ENCODE data around the gene LURAP1L.

DNA sequence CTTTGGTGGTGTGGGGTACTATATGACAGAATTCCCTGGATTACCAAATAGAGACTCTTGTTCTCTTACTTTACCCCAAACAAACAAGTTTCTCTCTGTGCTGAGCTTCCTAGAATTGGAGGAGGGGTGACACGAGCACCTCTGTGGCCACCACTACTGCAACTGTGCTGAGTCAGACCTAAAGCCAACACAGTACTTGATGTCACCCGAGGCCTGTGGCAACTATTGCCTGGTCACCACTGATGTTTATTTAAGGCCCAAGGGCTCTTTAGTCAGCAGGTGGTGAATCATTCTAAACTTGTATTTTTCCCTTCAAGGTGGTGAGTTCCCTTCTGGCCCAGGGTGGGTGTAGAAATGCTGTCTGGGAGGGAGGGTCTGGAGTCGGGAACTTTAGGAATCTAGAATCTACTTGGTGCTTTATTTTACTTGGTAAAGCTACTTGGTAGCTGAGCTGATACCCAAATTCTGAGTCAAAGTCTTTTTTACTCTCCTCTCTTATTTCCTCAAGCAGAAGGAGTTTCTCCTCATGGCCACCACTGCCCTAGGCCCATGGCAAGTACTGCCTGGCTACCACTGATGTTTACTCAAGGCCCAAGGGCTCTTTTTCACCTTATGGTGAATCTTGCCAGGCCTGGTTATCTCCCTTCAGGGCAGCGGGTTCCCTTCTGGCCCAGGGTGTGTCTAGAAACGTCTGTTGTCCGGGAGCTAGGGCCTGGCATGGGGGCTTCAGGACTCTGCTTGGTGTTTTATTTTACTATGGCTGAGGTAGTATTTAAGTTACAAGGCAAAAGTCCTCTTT is 9.8 kb downstream of the LURAP1L start:
- TF ChIP-seq, protein P1, sequence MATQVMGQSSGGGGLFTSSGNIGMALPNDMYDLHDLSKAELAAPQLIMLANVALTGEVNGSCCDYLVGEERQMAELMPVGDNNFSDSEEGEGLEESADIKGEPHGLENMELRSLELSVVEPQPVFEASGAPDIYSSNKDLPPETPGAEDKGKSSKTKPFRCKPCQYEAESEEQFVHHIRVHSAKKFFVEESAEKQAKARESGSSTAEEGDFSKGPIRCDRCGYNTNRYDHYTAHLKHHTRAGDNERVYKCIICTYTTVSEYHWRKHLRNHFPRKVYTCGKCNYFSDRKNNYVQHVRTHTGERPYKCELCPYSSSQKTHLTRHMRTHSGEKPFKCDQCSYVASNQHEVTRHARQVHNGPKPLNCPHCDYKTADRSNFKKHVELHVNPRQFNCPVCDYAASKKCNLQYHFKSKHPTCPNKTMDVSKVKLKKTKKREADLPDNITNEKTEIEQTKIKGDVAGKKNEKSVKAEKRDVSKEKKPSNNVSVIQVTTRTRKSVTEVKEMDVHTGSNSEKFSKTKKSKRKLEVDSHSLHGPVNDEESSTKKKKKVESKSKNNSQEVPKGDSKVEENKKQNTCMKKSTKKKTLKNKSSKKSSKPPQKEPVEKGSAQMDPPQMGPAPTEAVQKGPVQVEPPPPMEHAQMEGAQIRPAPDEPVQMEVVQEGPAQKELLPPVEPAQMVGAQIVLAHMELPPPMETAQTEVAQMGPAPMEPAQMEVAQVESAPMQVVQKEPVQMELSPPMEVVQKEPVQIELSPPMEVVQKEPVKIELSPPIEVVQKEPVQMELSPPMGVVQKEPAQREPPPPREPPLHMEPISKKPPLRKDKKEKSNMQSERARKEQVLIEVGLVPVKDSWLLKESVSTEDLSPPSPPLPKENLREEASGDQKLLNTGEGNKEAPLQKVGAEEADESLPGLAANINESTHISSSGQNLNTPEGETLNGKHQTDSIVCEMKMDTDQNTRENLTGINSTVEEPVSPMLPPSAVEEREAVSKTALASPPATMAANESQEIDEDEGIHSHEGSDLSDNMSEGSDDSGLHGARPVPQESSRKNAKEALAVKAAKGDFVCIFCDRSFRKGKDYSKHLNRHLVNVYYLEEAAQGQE (IDR thresholded peaks at IDR 0.05; ENCODE audit: insufficient read depth in 1 of 2, low read depth in 2 of 2, low read length in 2 of 2): no peak
- TF ChIP-seq POLR2AphosphoS5 (IDR thresholded peaks at IDR 0.05; ENCODE audit: low read depth, low read length) (no peak), TAF1 (IDR thresholded peaks at IDR 0.05; ENCODE audit: borderline replicate concordance, insufficient read depth, low read length) (no peak), SIN3A (IDR thresholded peaks at IDR 0.05; ENCODE audit: borderline replicate concordance, insufficient read depth, low read length) (no peak)

Measured in PFSK-1 (cell line).